A673 (cell line): ENCODE data around the gene ITPR1. TPM values are rescaled to one million over a fixed set of nuclear protein-coding genes. Genes with fewer than 3 reads are reported as not detected.

Experiments
- BruUV-seq: library from RNA; stranded (reverse); fragments of 400-500 nt; replicated peaks from 2 replicates; lab custom pipeline; 2021; lab: Mats Ljungman, UMichigan
- CTCF ChIA-PET: fragments of 300-600 bp; sonication (Branson Sonifier 250); formaldehyde crosslinking; loops from one replicate; lab custom pipeline; 2022; ENCODE audit warnings: antibody characterized with exemption; lab: Charles Lee
- POLR2A ChIA-PET: fragments of 300-600 bp; sonication (Branson Sonifier 250); formaldehyde crosslinking; loops from one replicate; lab custom pipeline; 2022; ENCODE audit warnings: antibody characterized with exemption; ENCODE audit not compliant: low non-redundant PET; lab: Charles Lee
- DNase-seq: peaks from one replicate; pipeline ENCODE4 v3.0.0-alpha.2; 2015; ENCODE audit warnings: low spot score
- H3K27ac ChIP-seq: fragments of 200-600 bp; sonication (generic); 2 replicates; pipeline ENCODE4 v1.5.1; 2016; ENCODE audit warnings: mixed run types, low read depth, mild to moderate bottlenecking, mixed read lengths, antibody characterized with exemption, low read length; ENCODE audit not compliant: poor library complexity, severe bottlenecking
- H3K27me3 ChIP-seq: fragments of 200-600 bp; sonication (generic); replicated peaks from 2 replicates; pipeline ENCODE4 v1.6.1; 2017; ENCODE audit warnings: mixed run types, low read depth, mild to moderate bottlenecking, mixed read lengths, antibody characterized with exemption, low read length; ENCODE audit not compliant: insufficient read depth, poor library complexity
- H3K36me3 ChIP-seq: fragments of 200-600 bp; sonication (generic); 2 replicates; pipeline ENCODE4 v1.6.1; 2016; ENCODE audit warnings: mixed run types, mild to moderate bottlenecking, mixed read lengths, antibody characterized with exemption, low read length; ENCODE audit not compliant: insufficient read depth, poor library complexity, severe bottlenecking
- H3K4me1 ChIP-seq: fragments of 200-600 bp; sonication (generic); 2 replicates; pipeline ENCODE4 v1.6.1; 2017; ENCODE audit warnings: mixed run types, mild to moderate bottlenecking, mixed read lengths, antibody characterized with exemption, low read length; ENCODE audit not compliant: insufficient read depth, poor library complexity, severe bottlenecking
- H3K4me3 ChIP-seq: fragments of 200-600 bp; sonication (generic); 2 replicates; pipeline ENCODE4 v1.5.1; 2016; ENCODE audit warnings: low read depth, mixed run types, mild to moderate bottlenecking, mixed read lengths, low read length; ENCODE audit not compliant: poor library complexity, severe bottlenecking
- H3K9me3 ChIP-seq: fragments of 200-600 bp; sonication (generic); 2 replicates; pipeline ENCODE4 v1.6.1; 2016; ENCODE audit warnings: mixed run types, low read depth, mild to moderate bottlenecking, mixed read lengths, antibody characterized with exemption, low read length; ENCODE audit not compliant: poor library complexity, severe bottlenecking
- CTCF ChIP-seq: fragments of 300-800, 200-600 bp; sonication (generic); conservative IDR thresholded peaks from 2 replicates; pipeline ENCODE4 v1.5.1; 2017; ENCODE audit warnings: low read depth, mild to moderate bottlenecking, antibody characterized with exemption, low read length, moderate library complexity, mixed read lengths
- EZH2 ChIP-seq: fragments of 200-600 bp; sonication (generic); IDR thresholded peaks from 2 replicates; pipeline ENCODE4 v1.6.1; 2017; ENCODE audit warnings: borderline replicate concordance, low read depth, mild to moderate bottlenecking, mixed read lengths, antibody characterized with exemption, low read length; ENCODE audit not compliant: poor library complexity, severe bottlenecking
- intact Hi-C: fragments of 100-400 bp; cut with micrococcal nuclease; formaldehyde crosslinking; loops from one replicate; pipeline ENCODE4 v1.10.0; 2022; ENCODE audit not compliant: unreplicated experiment
- total RNA-seq: library from RNA; stranded (reverse); gene quantifications from 2 replicates; pipeline ENCODE4 v1.2.3, GENCODE V29; 2021

ITPR1 gene
- total RNA-seq, 1 experiment from 2014 or later: 8.6 TPM

- Histone ChIP-seq H3K27me3 (no peaks in the 10 kb centered on the region), H3K36me3 (no peaks in the 10 kb centered on the region), H3K27ac (no peak overlapping the region), H3K9me3 (no peaks in the 10 kb centered on the region), H3K4me1 (no peaks in the 10 kb centered on the region), H3K4me3 (no peak overlapping the region)
- DNase-seq: no peak
- ChIA-PET POLR2A (no interaction called here), CTCF (no interaction called here)
- intact Hi-C loops: no loop called here
- TF ChIP-seq EZH2: no peak
- TF ChIP-seq CTCF: no peak
- BruUV-seq: no TSS peak
Observed at GRCh38 chr3:4696266-4696665, 203.1 kb downstream of the ITPR1 start.

DNA sequence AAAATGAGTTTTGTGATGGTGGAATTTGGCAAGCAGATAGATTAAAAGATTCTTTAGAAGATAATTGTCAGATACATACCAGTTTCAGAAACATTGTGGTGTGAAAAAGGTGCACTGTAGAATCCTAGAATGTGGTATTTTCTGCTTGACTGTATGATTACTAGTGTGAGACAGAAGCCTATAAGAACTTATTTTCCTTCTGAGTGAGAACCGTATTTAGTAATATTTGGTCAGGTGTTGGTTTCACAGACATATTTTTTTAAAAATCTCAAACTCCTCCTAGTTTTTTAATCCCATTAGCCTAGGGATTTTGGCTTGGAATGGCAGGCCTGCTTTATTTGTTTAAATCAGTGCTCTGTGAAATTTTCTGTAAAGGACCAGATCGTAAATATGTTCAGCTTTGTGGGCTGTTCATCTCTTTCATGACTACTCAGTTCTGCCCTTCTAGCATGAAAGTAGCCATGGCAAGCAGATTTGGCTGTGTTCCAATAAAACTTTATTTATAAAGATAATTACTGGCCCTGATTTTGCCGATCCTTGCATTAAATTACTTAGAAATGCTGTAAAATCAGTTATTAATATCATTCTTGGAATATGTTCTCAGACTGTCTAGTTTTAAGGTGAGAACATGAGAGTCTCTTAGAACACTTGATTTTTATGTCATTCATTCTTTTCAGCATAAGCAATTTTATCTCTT lies 205.1 kb downstream of the ITPR1 start:
- no peak for DNase-seq
- BruUV-seq: no TSS peak
- TF ChIP-seq EZH2 (no peak), CTCF (no peak)
- Histone ChIP-seq H3K9me3 (no peaks in the 10 kb centered on the region), H3K27me3 (no peaks in the 10 kb centered on the region), H3K36me3 (no peaks in the 10 kb centered on the region), H3K27ac (no peak overlapping the region), H3K4me1 (no peaks in the 10 kb centered on the region), H3K4me3 (no peak overlapping the region)
- POLR2A ChIA-PET: no interaction called here
- CTCF ChIA-PET: no interaction called here
- intact Hi-C loops: no loop called here

DNA sequence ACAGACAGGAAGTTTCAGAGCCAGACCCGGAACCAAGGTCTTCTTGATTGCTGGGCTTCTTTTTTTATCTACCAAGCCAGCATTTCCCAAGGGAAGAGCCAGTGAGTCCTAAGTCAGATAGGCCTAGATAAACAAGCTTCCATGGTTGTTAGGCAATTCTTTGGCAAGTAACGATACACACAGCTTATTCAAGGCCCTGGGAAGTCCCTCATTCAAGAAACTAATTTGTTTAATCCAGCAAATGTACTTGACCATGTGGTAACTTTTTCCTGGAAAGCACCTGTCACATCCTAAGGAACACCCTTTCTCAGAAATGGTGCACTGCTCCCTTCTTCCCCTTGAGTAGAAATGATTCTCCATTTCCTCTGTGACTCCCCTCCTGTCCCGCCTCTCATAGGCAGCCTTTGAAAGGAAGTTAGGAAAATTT lies 209.9 kb downstream of the ITPR1 start:
- Histone ChIP-seq H3K27ac (no peak overlapping the region), H3K27me3 (no peaks in the 10 kb centered on the region), H3K4me1 (no peaks in the 10 kb centered on the region), H3K9me3 (no peaks in the 10 kb centered on the region), H3K36me3 (no peaks in the 10 kb centered on the region), H3K4me3 (no peak overlapping the region)
- intact Hi-C loops: no loop called here
- no peak for DNase-seq
- BruUV-seq: no TSS peak
- no peak for TF ChIP-seq CTCF
- TF ChIP-seq EZH2: no peak
- CTCF ChIA-PET: no interaction called here
- POLR2A ChIA-PET: no interaction called here
